Vagina (tissue), 2 donors: ENCODE results near the gene DARS2. TPM values are rescaled to one million over a fixed set of nuclear protein-coding genes. Genes with fewer than 3 reads are reported as not detected.

Experiments used
- DNase-seq, 2 donors: peaks; one replicate each; pipeline ENCODE4 v3.0.0-alpha.2; 2017; ENCODE audit errors: extremely low spot score in 2 of 2
- H3K27ac ChIP-seq: fragments of 200-600 bp; sonication (generic); one replicate; pipeline ENCODE4 v1.5.1; 2019
- H3K27me3 ChIP-seq: fragments of 200-600 bp; sonication (generic); one replicate; pipeline ENCODE4 v1.5.1; 2019
- H3K36me3 ChIP-seq, 2 donors: fragments of 200-600 bp; sonication (generic); one replicate each; pipeline ENCODE4 v1.5.1; 2017 to 2019
- H3K4me1 ChIP-seq: fragments of 200-600 bp; sonication (generic); one replicate; pipeline ENCODE4 v1.5.1; 2019
- H3K4me3 ChIP-seq, 2 donors: fragments of 200-600 bp; sonication (generic); 1 replicate in 1 of 2; 2 replicates in 1 of 2; pipeline ENCODE4 v1.5.1; 2016 to 2019
- H3K9me3 ChIP-seq: fragments of 200-600 bp; sonication (generic); one replicate; pipeline ENCODE4 v1.5.1; 2019
- POLR2A ChIP-seq, 2 donors: fragments of 450-650 bp; IDR thresholded peaks; one replicate each; pipeline ENCODE4 v1.6.1; 2017; ENCODE audit warnings: antibody characterized with exemption in 2 of 2, mild to moderate bottlenecking in 2 of 2, moderate library complexity in 2 of 2
- POLR2AphosphoS5 ChIP-seq, 2 donors: sonication (generic); formaldehyde crosslinking; IDR thresholded peaks; one replicate each; pipeline ENCODE4 v1.9.0; 2017; ENCODE audit warnings: antibody characterized with exemption in 2 of 2, mild to moderate bottlenecking in 2 of 2, low read depth in 1 of 2; ENCODE audit not compliant: insufficient read depth in 1 of 2
- intact Hi-C: fragments of 100-400 bp; cut with DNase I; formaldehyde crosslinking; loops from one replicate; pipeline ENCODE4 v1.15.1; 2023
- total RNA-seq: library from RNA; depleted of rRNA; stranded (reverse); fragments of >200 nt; gene quantifications from one replicate; pipeline ENCODE4 v1.2.3, GENCODE V29; 2016
- TF ChIP-seq, protein P1 (sequence below), 3 experiments: fragments of 450-650 bp in 2 of 3; fragments of 200-600 bp in 1 of 3; sonication (generic) in 1 of 3; IDR thresholded peaks; one replicate each; pipeline ENCODE4 v1.5.1; 2017 to 2019; ENCODE audit warnings: antibody characterized with exemption in 3 of 3, mild to moderate bottlenecking in 2 of 3, moderate library complexity in 2 of 3

The DARS2 gene
- total RNA-seq, 1 donor from 2014 or later = 6.4 TPM

- Histone ChIP-seq H3K27me3 (no peaks in the 10 kb centered on the region), H3K9me3 (no peaks in the 10 kb centered on the region), H3K36me3 (no peaks in the 10 kb centered on the region), H3K27ac (no peak overlapping the region), H3K4me3 (no peak overlapping the region), H3K4me1 (peaks cover 15% of the 10 kb centered on the region)
- DNase-seq = no peak
- TF ChIP-seq POLR2A (IDR thresholded peaks at IDR 0.05) = no peak
- TF ChIP-seq, protein P1, sequence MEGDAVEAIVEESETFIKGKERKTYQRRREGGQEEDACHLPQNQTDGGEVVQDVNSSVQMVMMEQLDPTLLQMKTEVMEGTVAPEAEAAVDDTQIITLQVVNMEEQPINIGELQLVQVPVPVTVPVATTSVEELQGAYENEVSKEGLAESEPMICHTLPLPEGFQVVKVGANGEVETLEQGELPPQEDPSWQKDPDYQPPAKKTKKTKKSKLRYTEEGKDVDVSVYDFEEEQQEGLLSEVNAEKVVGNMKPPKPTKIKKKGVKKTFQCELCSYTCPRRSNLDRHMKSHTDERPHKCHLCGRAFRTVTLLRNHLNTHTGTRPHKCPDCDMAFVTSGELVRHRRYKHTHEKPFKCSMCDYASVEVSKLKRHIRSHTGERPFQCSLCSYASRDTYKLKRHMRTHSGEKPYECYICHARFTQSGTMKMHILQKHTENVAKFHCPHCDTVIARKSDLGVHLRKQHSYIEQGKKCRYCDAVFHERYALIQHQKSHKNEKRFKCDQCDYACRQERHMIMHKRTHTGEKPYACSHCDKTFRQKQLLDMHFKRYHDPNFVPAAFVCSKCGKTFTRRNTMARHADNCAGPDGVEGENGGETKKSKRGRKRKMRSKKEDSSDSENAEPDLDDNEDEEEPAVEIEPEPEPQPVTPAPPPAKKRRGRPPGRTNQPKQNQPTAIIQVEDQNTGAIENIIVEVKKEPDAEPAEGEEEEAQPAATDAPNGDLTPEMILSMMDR (IDR thresholded peaks at IDR 0.05) = no peak
- no peak for TF ChIP-seq POLR2AphosphoS5 (IDR thresholded peaks at IDR 0.05; ENCODE audit: insufficient read depth in 1 of 2, low read depth in 1 of 2)
- intact Hi-C loops = loop anchor here (10.0 kb wide), 1 partner anchor 397 kb away; no protein-coding TSS in a partner anchor
These were observed 2.8 kb upstream of the DARS2 start for GRCh38 chr1:173821680-173822079.

DNA sequence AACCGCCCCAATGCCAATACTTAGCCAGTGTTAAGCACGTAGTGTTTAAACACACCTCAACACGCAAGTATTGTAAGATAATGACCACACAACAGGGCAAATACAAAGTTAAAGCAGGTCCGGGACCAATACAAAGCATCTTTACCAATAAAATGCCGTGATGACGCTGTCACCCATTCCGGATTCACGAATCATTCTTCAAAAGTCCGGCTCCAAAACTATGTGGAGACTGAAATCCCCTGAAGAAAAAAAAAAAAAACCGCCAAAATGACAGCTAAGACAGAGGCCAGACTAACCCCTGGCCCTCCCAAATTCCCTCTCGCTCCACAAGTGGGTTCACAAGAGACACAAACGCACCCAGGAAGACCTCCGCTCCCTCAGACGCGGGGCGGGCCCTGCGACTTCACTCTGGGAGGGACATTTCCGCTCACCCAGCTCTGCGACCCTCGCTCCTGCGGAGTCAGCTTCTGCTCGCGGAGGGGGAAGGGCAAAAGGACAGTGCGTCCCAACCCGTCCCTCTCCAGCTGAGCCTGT is 625 bp upstream of the DARS2 start:
- no peaks in the 10 kb centered on the region for H3K27me3 ChIP-seq
- TF ChIP-seq, protein P1 (IDR thresholded peaks at IDR 0.05) = no peak
- TF ChIP-seq POLR2AphosphoS5 (IDR thresholded peaks at IDR 0.05; ENCODE audit: insufficient read depth in 1 of 2, low read depth in 1 of 2) (no peak), POLR2A (IDR thresholded peaks at IDR 0.05) (no peak)
- intact Hi-C loops = loop anchor here (1.0 to 10.0 kb wide), 2 partner anchors 347 to 399 kb away; partner anchors contain the start of gene PRDX6
- H3K9me3 ChIP-seq = no peaks in the 10 kb centered on the region
- DNase-seq = no peak
- H3K4me3 ChIP-seq = peak overlapping the region; percentile 60 to 81
- H3K4me1 ChIP-seq = peaks cover 15% of the 10 kb centered on the region
- peaks cover 0 to under 1% of the 10 kb centered on the region in 2 donors for H3K36me3 ChIP-seq
- H3K27ac ChIP-seq = peak overlapping the region; percentile 87

- DNase-seq = no peak
- TF ChIP-seq, protein P1 (IDR thresholded peaks at IDR 0.05) = no peak
- TF ChIP-seq POLR2AphosphoS5 (IDR thresholded peaks at IDR 0.05; ENCODE audit: insufficient read depth in 1 of 2, low read depth in 1 of 2) (no peak), POLR2A (IDR thresholded peaks at IDR 0.05) (no peak)
- Histone ChIP-seq H3K4me1 (peaks cover 14% of the 10 kb centered on the region), H3K36me3 (peaks cover 0 to 6% of the 10 kb centered on the region in 2 donors), H3K9me3 (no peaks in the 10 kb centered on the region), H3K27ac (no peak overlapping the region), H3K27me3 (no peaks in the 10 kb centered on the region), H3K4me3 (no peak overlapping the region)
- intact Hi-C loops = loop anchor here (10.0 kb wide), 1 partner anchor 403 kb away; no protein-coding TSS in a partner anchor
These were observed 3.1 kb downstream of the DARS2 start for GRCh38 chr1:173827611-173828010.

DNA sequence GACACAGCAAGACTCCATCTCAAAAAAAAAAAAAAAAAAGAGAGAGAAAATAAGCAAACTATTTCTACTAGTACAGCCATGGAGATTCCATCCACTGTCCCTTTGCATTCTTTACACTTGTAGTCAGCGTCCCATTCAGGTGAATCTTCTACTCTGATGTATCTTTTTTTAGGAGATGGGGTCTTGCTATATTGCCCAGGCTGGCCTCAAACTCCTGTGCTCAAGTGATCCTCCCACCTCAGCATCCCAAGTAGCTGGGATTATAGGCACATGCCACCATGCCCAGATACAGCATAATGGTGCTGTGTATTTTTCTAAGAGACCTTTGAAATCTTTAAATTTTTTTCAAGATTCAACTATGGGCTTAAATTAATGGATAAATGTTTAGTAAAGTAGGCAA is 8.3 kb downstream of the DARS2 start:
- H3K36me3 ChIP-seq = peaks cover 0 to 40% of the 10 kb centered on the region in 2 donors
- no peaks in the 10 kb centered on the region for H3K27me3 ChIP-seq
- no peaks in the 10 kb centered on the region for H3K9me3 ChIP-seq
- no peak for TF ChIP-seq POLR2AphosphoS5 (IDR thresholded peaks at IDR 0.05; ENCODE audit: insufficient read depth in 1 of 2, low read depth in 1 of 2)
- no peak for TF ChIP-seq POLR2A (IDR thresholded peaks at IDR 0.05)
- TF ChIP-seq, protein P1 (IDR thresholded peaks at IDR 0.05) = no peak
- H3K27ac ChIP-seq = no peak overlapping the region
- H3K4me3 ChIP-seq = no peak overlapping the region
- no peaks in the 10 kb centered on the region for H3K4me1 ChIP-seq
- no peak for DNase-seq
- intact Hi-C loops = no loop called here

DNA sequence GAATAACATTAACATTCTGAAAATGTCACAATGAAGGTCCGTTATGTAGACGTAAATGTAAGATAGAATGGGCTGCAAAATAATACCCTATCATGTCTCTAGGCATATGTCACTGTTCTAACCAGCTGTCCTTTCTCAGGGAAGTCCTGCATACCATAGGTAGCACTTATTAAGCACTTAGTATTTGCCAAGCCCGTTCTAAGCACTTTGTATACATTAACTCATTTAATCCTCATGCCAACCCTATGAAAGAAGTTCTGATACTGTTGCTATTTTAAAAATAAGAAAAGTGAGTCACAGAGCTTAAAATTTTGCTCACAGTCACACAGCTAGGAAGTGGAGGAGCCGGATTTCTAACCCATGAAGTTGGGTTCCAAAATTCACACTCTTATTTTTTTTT is 27.6 kb downstream of the DARS2 start:
- Histone ChIP-seq H3K27me3 (no peaks in the 10 kb centered on the region), H3K4me1 (no peaks in the 10 kb centered on the region), H3K4me3 (no peak overlapping the region), H3K27ac (no peak overlapping the region), H3K36me3 (peaks cover 0 to 35% of the 10 kb centered on the region in 2 donors), H3K9me3 (no peaks in the 10 kb centered on the region)
- TF ChIP-seq POLR2A (IDR thresholded peaks at IDR 0.05) = no peak
- TF ChIP-seq, protein P1 (IDR thresholded peaks at IDR 0.05) = no peak
- TF ChIP-seq POLR2AphosphoS5 (IDR thresholded peaks at IDR 0.05; ENCODE audit: insufficient read depth in 1 of 2, low read depth in 1 of 2) = no peak
- intact Hi-C loops = no loop called here
- DNase-seq = no peak
